ENCODE measurements around the gene KLHL26. TPM values are rescaled to one million over a fixed set of nuclear protein-coding genes. Genes with fewer than 3 reads are reported as not detected.

Gene KLHL26
- polyA plus RNA-seq, 3 donors = 5.0 to 6.1 (median 5.3) TPM

DNA sequence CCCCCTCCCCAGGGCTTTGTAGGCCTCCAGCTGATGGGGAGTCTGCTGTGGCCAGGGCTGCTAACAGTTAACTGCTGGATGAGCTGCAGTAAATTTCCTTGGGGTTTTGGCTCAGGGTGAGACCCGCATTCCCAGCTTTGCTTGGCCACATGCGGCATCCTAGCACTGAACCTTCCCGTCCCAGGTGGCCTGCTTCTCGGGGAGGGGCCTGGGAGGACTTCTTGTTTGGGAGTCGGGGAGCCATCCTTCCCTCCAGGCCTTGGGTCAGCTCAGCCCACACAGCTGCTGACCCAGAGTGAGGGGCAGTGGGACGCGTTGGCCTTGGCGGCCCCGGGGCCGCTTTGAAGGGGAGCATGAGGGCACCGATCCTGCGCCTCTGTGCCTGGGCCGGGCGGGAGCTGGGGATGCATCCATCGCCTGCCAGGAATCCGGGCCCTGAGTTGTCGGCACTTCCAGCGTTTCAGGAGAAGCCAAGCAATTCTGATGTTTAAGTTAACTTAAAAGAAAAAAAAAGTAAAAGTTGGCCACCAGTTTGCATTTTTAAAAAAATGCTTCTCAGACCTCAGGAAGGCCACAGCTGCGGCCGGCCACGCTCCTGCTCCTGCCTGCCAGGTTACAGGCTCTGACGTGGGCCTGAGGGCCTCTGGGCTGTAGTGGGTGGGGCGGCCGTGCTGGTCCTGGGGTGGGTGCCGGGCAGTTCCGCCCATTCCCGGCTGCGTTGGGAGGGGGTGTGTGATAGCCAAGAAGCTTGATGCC is 74.3 kb downstream of the KLHL26 start:
- DNase-seq (ENCODE audit: low read depth in 3 of 3, low spot score in 2 of 3) = no peak

DNA sequence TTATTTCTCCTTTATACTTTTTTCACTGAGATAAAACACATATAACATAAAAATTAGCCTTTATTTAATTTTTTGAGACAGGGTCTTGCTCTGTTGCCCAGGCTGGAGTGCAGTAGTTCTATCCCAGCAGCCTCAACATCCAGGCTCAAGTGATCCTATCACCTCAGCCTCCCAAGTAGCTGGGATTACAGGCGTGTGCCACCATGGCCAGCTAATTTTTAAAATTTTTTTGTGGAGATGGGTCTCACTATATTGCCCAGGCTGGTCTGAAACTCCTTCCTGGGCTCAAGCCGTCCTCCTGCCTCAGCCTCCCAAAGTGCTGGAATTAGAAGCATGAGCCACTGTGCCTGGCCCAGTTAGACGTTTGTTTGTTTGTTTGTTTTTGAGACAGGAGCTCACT is 75.1 kb downstream of the KLHL26 start:
- no peak for DNase-seq (ENCODE audit: low read depth in 3 of 3, low spot score in 2 of 3)

- no peak for DNase-seq (ENCODE audit: low read depth in 3 of 3, low spot score in 2 of 3)
Observed at GRCh38 chr19:18712981-18713380, 76.2 kb downstream of the KLHL26 start.

DNA sequence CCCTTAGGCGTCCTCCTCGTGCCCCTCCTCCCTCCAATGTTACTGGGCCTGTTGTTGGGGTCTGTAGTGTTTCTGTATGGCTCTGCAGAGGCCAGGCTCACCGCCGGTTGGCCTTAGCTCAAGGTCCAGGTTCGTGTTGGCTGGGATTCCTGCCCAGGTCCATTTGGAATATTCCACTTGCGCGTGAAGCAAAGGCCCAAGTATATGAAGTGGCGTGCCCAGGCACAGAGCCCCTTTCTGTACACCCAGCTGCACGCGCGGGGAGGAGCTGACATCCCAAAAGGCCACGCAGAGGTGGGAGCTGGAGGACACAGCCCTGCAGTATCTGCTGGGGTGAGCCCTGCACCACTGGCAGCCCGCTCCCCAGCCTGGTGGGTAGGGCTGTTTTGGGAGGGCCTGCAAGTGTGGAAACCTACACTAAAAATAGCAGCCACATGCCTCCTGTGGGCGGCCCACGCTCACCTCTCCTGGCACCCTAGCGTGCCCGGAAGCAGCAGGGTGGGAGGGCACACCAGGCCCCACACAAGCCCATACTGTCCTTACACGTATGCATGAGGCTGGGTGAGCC is 76.8 kb downstream of the KLHL26 start:
- DNase-seq (ENCODE audit: low read depth in 3 of 3, low spot score in 2 of 3) = no peak

DNA sequence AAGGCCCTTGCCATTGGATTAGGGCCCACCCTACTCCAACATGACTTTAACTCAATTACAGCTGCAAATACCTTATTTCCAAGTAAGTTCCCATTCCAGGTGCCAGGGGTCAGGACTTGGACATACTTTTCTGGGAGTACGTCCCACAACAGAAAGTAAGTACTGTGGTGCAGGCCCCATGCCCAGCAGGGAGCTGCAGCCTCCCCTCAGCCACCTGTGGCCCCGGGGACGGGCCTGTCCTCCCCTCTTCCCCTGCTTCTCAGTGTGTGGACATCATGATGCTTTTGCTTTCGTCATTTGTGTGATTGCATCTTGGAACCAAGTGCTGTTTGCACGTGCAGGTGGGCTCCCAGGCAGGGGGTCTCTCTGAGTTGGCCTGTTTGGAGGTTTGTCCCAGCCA is 78.6 kb downstream of the KLHL26 start:
- no peak for DNase-seq (ENCODE audit: low read depth in 3 of 3, low spot score in 2 of 3)

DNA sequence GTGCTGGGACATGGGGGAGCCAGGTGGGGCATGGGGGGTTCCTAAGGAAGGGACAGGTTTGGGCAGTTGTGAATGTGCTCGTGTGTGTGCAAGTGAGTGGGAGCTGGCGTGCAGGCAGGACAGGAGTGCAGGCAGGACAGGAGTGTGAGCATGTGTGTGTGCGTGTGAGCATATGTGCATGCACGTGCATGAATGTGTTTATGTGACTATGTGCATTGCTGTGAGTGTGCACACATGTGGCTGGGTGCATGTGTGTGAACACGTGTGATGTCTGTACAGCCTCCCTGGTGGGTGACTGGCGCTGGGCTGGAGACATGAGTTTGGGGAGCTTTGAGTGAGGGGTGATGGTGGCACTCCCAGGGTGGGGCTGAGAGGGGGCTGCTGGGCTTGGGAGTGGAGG is 80.0 kb downstream of the KLHL26 start:
- DNase-seq (ENCODE audit: low read depth in 3 of 3, low spot score in 2 of 3) = no peak

GRCh38 chr19:18717601-18718000 is 80.8 kb downstream of the KLHL26 start:
- no peak for DNase-seq (ENCODE audit: low read depth in 3 of 3, low spot score in 2 of 3)

DNA sequence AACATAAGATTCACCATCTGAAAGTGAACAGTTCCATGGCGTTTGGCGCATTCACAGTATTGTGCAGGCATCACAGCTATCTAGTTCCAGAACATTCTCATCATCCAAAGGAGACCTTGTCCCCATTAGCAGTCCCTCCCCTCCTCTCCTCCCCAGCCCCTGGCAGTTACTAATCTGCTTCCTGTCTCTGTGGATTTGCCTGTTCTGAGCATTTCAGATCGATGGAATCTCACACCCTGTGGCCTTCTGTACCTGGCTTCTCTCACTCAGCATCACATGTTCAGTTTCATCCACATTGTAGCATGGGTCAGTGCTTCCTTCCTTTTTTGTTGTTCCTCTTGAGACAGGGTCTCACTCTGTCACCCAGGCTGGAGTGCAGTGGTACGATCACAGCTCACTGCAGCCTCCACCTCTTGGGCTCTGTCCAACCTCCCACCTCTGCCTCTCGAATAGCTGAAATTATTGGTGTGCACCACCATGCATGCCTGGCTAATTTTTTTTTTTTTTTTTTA is 81.2 kb downstream of the KLHL26 start:
- DNase-seq (ENCODE audit: low read depth in 3 of 3, low spot score in 2 of 3) = no peak

GRCh38 chr19:18718846-18719458 is 82.1 kb downstream of the KLHL26 start:
- no peak for DNase-seq (ENCODE audit: low read depth in 3 of 3, low spot score in 2 of 3)

DNA sequence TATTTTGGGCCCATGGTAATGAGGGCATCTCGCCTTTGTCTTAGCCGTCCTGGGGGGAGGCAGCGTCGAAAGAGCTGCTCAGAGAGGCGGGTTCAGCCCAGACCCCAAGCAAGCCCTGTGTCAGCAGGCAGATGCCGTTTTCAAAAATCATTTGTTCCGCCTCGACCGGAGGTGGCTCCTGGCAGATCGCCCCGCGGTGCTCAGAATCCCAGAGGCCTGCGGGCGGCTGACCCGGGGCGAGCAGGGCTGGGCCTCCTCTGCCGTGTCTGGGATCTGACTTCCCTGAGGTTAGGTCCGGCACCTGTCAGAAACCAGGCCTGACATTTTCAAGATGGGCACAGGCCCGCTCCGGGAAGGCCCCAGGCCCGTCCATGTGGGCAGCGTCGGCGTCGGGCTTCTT is 82.7 kb downstream of the KLHL26 start:
- DNase-seq (ENCODE audit: low read depth in 3 of 3, low spot score in 2 of 3) = no peak

Other genes starting within 250 kb of the KLHL26 start
- 1 to 10 TPM in 1 of 3 donors, under 1 TPM in 2; 0.65 to 1.2 (median 0.85) TPM for gene LRRC25, start 239.4 kb upstream of the KLHL26 start, polyA plus RNA-seq (ENCODE audit: insufficient read length in 3 of 3)
- 10 to 100 TPM; 51.1 to 65.2 (median 61.6) TPM for gene SSBP4, start 217.6 kb upstream of the KLHL26 start, polyA plus RNA-seq (ENCODE audit: insufficient read length in 3 of 3)
- gene ISYNA1, start 198.9 kb upstream of the KLHL26 start, polyA plus RNA-seq (ENCODE audit: insufficient read length in 3 of 3) = 10 to 100 TPM; 89.5 to 99.8 (median 98.8) TPM
- gene ELL, start 115.0 kb upstream of the KLHL26 start, polyA plus RNA-seq (ENCODE audit: insufficient read length in 3 of 3) = 1 to 10 TPM; 8.4 to 8.6 (median 8.4) TPM
- gene FKBP8, start 93.5 kb upstream of the KLHL26 start, polyA plus RNA-seq (ENCODE audit: insufficient read length in 3 of 3) = 100 to 1,000 TPM; 134 to 170 (median 153) TPM
- gene KXD1, start 79.2 kb upstream of the KLHL26 start, polyA plus RNA-seq (ENCODE audit: insufficient read length in 3 of 3) = 10 to 100 TPM; 50.3 to 56.0 (median 51.8) TPM
- 100 to 1,000 TPM; 768 to 922 (median 860) TPM for gene UBA52, start 65.2 kb upstream of the KLHL26 start, polyA plus RNA-seq (ENCODE audit: insufficient read length in 3 of 3)
- 10 to 100 TPM; 22.0 to 24.5 (median 22.3) TPM for gene REX1BD, start 48.2 kb upstream of the KLHL26 start, polyA plus RNA-seq (ENCODE audit: insufficient read length in 3 of 3)
- gene CRLF1, start 30.2 kb upstream of the KLHL26 start, polyA plus RNA-seq (ENCODE audit: insufficient read length in 3 of 3) = 1 to 10 TPM; 2.7 to 3.5 (median 3.2) TPM
- gene TMEM59L, start 24.2 kb upstream of the KLHL26 start, polyA plus RNA-seq (ENCODE audit: insufficient read length in 3 of 3) = 1 to 10 TPM; 1.5 to 2.6 (median 1.9) TPM
- gene CRTC1, start 46.7 kb downstream of the KLHL26 start, polyA plus RNA-seq (ENCODE audit: insufficient read length in 3 of 3) = 10 to 100 TPM; 12.0 to 13.6 (median 12.2) TPM
- gene COMP, start 154.3 kb downstream of the KLHL26 start, polyA plus RNA-seq (ENCODE audit: insufficient read length in 3 of 3) = under 1 TPM; 0.04 to 0.10 (median 0.07) TPM
- 10 to 100 TPM; 44.7 to 56.8 (median 48.2) TPM for gene UPF1, start 194.9 kb downstream of the KLHL26 start, polyA plus RNA-seq (ENCODE audit: insufficient read length in 3 of 3)

Measured in right renal cortex interstitium (tissue), 3 donors.